Left lobe of liver (tissue), 2 donors: ENCODE results near the gene IGF1. TPM values are rescaled to one million over a fixed set of nuclear protein-coding genes. Genes with fewer than 3 reads are reported as not detected.
A peak's percentile ranks its signal among the peaks of the same experiment; 100 is the strongest.
"Not testable (repeated sequence)": the region's sequence is repeated elsewhere in the genome, so short reads cannot be mapped to it uniquely, and the experiment has no call there.

Experiments
- ATAC-seq: fragments of 200-7000 bp; cut with Tn5 transposase; one replicate; pipeline ENCODE4 v1.9.1; 2020; ENCODE audit warnings: mild to moderate bottlenecking, moderate library complexity
- DNase-seq: peaks from one replicate; pipeline ENCODE4 v3.0.0-alpha.2; 2020; ENCODE audit warnings: low spot score
- total RNA-seq: library from RNA; stranded (reverse); gene quantifications from one replicate; pipeline ENCODE4 v1.2.1, GENCODE V29; 2021
- donor health status: DM: no; HTN: no; CAD: no; lungs with moderate emphysema.
- donor health status: DM: no; HTN: yes; CAD: no.

The IGF1 gene
- total RNA-seq, 1 donor from 2014 or later, result 37.3 TPM

- DNase-seq (no peak), ATAC-seq (no peak)
Measured at GRCh38 chr12:102399653-102400052, 80.7 kb downstream of the IGF1 start.

GRCh38 chr12:102396276-102396675 is 84.1 kb downstream of the IGF1 start:
- no peak for ATAC-seq
- DNase-seq, result no peak

- no peak for ATAC-seq
- DNase-seq, result no peak
Measured at GRCh38 chr12:102394200-102394599, 86.2 kb downstream of the IGF1 start.

- DNase-seq (no peak), ATAC-seq (no peak)
Measured at GRCh38 chr12:102390068-102390467, 90.3 kb downstream of the IGF1 start.

GRCh38 chr12:102388469-102388868 is 91.9 kb downstream of the IGF1 start:
- ATAC-seq (no peak), DNase-seq (no peak)

- no peak for DNase-seq
- no peak for ATAC-seq
Measured at GRCh38 chr12:102385343-102385742, 95.0 kb downstream of the IGF1 start.

- ATAC-seq (no peak), DNase-seq (no peak)
Measured at GRCh38 chr12:102379346-102380162, 100.8 kb downstream of the IGF1 start.

GRCh38 chr12:102376781-102377180 is 103.6 kb downstream of the IGF1 start:
- no peak for DNase-seq
- no peak for ATAC-seq

GRCh38 chr12:102376181-102376747 is 104.1 kb downstream of the IGF1 start:
- no peak for ATAC-seq
- DNase-seq, result no peak

GRCh38 chr12:102374190-102374589 is 106.2 kb downstream of the IGF1 start:
- peak; percentile 55 for ATAC-seq

GRCh38 chr12:102372087-102372486 is 108.3 kb downstream of the IGF1 start:
- ATAC-seq, result no peak
- no peak for DNase-seq

More at GRCh38 chr12:102374190-102374589, 106.2 kb downstream of the IGF1 start:
- DNase-seq, result no peak

GRCh38 chr12:102371165-102371564 is 109.2 kb downstream of the IGF1 start:
- no peak for ATAC-seq
- DNase-seq, result no peak

GRCh38 chr12:102369876-102370275 is 110.5 kb downstream of the IGF1 start:
- ATAC-seq (no peak), DNase-seq (no peak)

- ATAC-seq (no peak), DNase-seq (no peak)
Measured at GRCh38 chr12:102365365-102365764, 115.0 kb downstream of the IGF1 start.

GRCh38 chr12:102364709-102365108 is 115.7 kb downstream of the IGF1 start:
- DNase-seq (no peak), ATAC-seq (no peak)

GRCh38 chr12:102356690-102357089 is 123.7 kb downstream of the IGF1 start:
- DNase-seq (no peak), ATAC-seq (no peak)

GRCh38 chr12:102354281-102354680 is 126.1 kb downstream of the IGF1 start:
- not testable (repeated sequence) for ATAC-seq, DNase-seq

GRCh38 chr12:102351322-102351721 is 129.0 kb downstream of the IGF1 start:
- DNase-seq (no peak), ATAC-seq (no peak)

GRCh38 chr12:102350070-102350469 is 130.3 kb downstream of the IGF1 start:
- DNase-seq, result no peak
- no peak for ATAC-seq

- DNase-seq (no peak), ATAC-seq (no peak)
Measured at GRCh38 chr12:102349079-102349478, 131.3 kb downstream of the IGF1 start.

- DNase-seq (no peak), ATAC-seq (no peak)
Measured at GRCh38 chr12:102347811-102348210, 132.6 kb downstream of the IGF1 start.
